Stimulated activated CD4-positive, alpha-beta T cell treated with anti-CD3 and anti-CD28 coated beads, Interleukin-12 subunit alpha, Interleukin-12 subunit beta, amount 100 ng/mL, for 4 hours (primary cell): Measurements from ENCODE around the gene LIN7B.

Experiments used
- DNase-seq: peaks from one replicate; pipeline ENCODE4 v3.0.0-alpha.2; 2020

Gene LIN7B

GRCh38 chr19:49094505-49095482 lies 19.4 kb upstream of the LIN7B start:
- no peak for DNase-seq

GRCh38 chr19:49097453-49098288 lies 16.5 kb upstream of the LIN7B start:
- DNase-seq: peak; percentile 57

GRCh38 chr19:49098795-49099194 lies 15.4 kb upstream of the LIN7B start:
- no peak for DNase-seq

GRCh38 chr19:49101160-49101559 lies 13.0 kb upstream of the LIN7B start:
- DNase-seq: no peak

- DNase-seq: no peak
Measured at GRCh38 chr19:49102303-49102702, 11.9 kb upstream of the LIN7B start.

GRCh38 chr19:49103331-49104085 lies 10.7 kb upstream of the LIN7B start:
- DNase-seq: no peak

GRCh38 chr19:49104229-49104864 lies 9.8 kb upstream of the LIN7B start:
- DNase-seq: no peak

- peak; percentile 67 for DNase-seq
Measured at GRCh38 chr19:49106648-49107135, 7.5 kb upstream of the LIN7B start.

GRCh38 chr19:49107625-49108459 lies 6.3 kb upstream of the LIN7B start:
- DNase-seq: no peak

- no peak for DNase-seq
Measured at GRCh38 chr19:49109051-49109450, 5.1 kb upstream of the LIN7B start.

GRCh38 chr19:49109569-49110233 lies 4.5 kb upstream of the LIN7B start:
- no peak for DNase-seq

GRCh38 chr19:49110567-49110966 lies 3.6 kb upstream of the LIN7B start:
- DNase-seq: no peak

GRCh38 chr19:49111218-49111998 lies 2.8 kb upstream of the LIN7B start:
- DNase-seq: no peak

- peak; percentile 54 for DNase-seq
Measured at GRCh38 chr19:49114630-49115363, 627 bp downstream of the LIN7B start.

- no peak for DNase-seq
Measured at GRCh38 chr19:49116544-49116943, 2.4 kb downstream of the LIN7B start.

GRCh38 chr19:49117677-49118564 lies 3.8 kb downstream of the LIN7B start:
- DNase-seq: no peak

GRCh38 chr19:49118565-49119410 lies 4.6 kb downstream of the LIN7B start, which contains the start of gene C19orf73:
TSS of gene C19orf73 (minus strand) at chr19:49119143. CDS start at chr19:49119022, 121 bp downstream.
- DNase-seq: peak; percentile 95
